Activated CD4-positive, CD25-positive, alpha-beta regulatory T cell treated with anti-CD3 and anti-CD28 coated beads, Interleukin-2, amount 50 U/mL, for 72 hours (primary cell): ENCODE results near the gene DDTL.

Experiments
- DNase-seq: peaks from one replicate; pipeline ENCODE4 v3.0.0; 2021

The DDTL gene

GRCh38 chr22:24007253-24008021, 40.7 kb downstream of the DDTL start:
- no peak for DNase-seq

GRCh38 chr22:24008022-24008283, 41.3 kb downstream of the DDTL start:
- DNase-seq, result no peak

GRCh38 chr22:24008381-24009226, 41.9 kb downstream of the DDTL start:
- DNase-seq, result no peak

- no peak for DNase-seq
Observed at GRCh38 chr22:24009227-24010017, 42.7 kb downstream of the DDTL start.

GRCh38 chr22:24010018-24010391, 43.3 kb downstream of the DDTL start:
- no peak for DNase-seq

GRCh38 chr22:24011735-24012068, 45.0 kb downstream of the DDTL start:
- DNase-seq, result no peak

GRCh38 chr22:24016156-24016555, 49.5 kb downstream of the DDTL start:
- no peak for DNase-seq

GRCh38 chr22:24021304-24021703, 54.6 kb downstream of the DDTL start:
- no peak for DNase-seq
